Osteocyte (in vitro differentiated cells): Measurements from ENCODE around the gene CAVIN2. TPM values are rescaled to one million over a fixed set of nuclear protein-coding genes. Genes with fewer than 3 reads are reported as not detected.

ENCODE experiments used
- DNase-seq: peaks from one replicate; pipeline ENCODE4 v3.0.0; 2021; ENCODE audit warnings: mixed read lengths; ENCODE audit not compliant: unreplicated experiment; ENCODE audit errors: extremely low spot score
- H3K27ac Mint-ChIP-seq: one replicate; pipeline ENCODE4 v1.8.0; 2021; ENCODE audit warnings: mild to moderate bottlenecking, mixed read lengths; ENCODE audit not compliant: unreplicated experiment
- H3K27me3 Mint-ChIP-seq: one replicate; pipeline ENCODE4 v1.8.0; 2021; ENCODE audit warnings: mixed read lengths; ENCODE audit not compliant: unreplicated experiment
- H3K36me3 Mint-ChIP-seq: one replicate; pipeline ENCODE4 v1.8.0; 2021; ENCODE audit warnings: mixed read lengths; ENCODE audit not compliant: unreplicated experiment
- H3K4me1 Mint-ChIP-seq: one replicate; pipeline ENCODE4 v1.8.0; 2021; ENCODE audit warnings: mixed read lengths; ENCODE audit not compliant: unreplicated experiment
- H3K4me3 Mint-ChIP-seq: one replicate; pipeline ENCODE4 v1.8.0; 2021; ENCODE audit warnings: mild to moderate bottlenecking, moderate library complexity, mixed read lengths; ENCODE audit not compliant: unreplicated experiment
- H3K9me3 Mint-ChIP-seq: one replicate; pipeline ENCODE4 v1.8.0; 2021; ENCODE audit warnings: mixed read lengths; ENCODE audit not compliant: unreplicated experiment
- total RNA-seq: library from RNA; stranded (reverse); gene quantifications from 2 replicates; pipeline ENCODE4 v1.2.1, GENCODE V29; 2021
- TF ChIP-seq, protein P1 (sequence below): fragments of 200-600 bp; sonication (generic); IDR thresholded peaks from 2 replicates; pipeline ENCODE4 v1.5.0; 2021; ENCODE audit warnings: antibody characterized with exemption, mild to moderate bottlenecking, moderate library complexity

The CAVIN2 gene
- total RNA-seq, 1 donor from 2014 or later, result 5.3 TPM

DNA sequence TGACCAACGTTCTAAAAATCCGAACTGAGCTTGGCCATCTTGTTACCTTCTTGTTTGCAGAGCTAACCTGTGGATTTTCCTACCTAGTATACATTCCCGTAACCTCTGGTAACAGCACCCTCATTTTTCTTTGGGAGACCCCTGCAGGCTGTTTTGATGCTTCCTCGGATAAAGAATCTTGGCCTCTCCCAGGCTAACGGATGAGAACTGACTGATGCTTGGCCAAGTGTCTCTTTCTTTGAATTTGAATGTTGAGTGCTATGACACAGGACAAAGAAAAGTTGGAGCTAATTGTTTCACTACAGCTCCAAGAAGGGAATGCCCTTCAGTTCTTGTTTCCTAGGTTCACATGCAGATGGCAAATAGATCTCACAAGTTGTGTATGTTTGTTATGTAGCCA lies 19.3 kb upstream of the CAVIN2 start:
- H3K27ac Mint-ChIP-seq, result peak overlapping the region; percentile 97
- H3K9me3 Mint-ChIP-seq, result no peaks in the 10 kb centered on the region

GRCh38 chr2:191864628-191865374 lies 17.9 kb upstream of the CAVIN2 start:
- peak overlapping the region; percentile 16 for H3K4me3 Mint-ChIP-seq
- TF ChIP-seq, protein P1, sequence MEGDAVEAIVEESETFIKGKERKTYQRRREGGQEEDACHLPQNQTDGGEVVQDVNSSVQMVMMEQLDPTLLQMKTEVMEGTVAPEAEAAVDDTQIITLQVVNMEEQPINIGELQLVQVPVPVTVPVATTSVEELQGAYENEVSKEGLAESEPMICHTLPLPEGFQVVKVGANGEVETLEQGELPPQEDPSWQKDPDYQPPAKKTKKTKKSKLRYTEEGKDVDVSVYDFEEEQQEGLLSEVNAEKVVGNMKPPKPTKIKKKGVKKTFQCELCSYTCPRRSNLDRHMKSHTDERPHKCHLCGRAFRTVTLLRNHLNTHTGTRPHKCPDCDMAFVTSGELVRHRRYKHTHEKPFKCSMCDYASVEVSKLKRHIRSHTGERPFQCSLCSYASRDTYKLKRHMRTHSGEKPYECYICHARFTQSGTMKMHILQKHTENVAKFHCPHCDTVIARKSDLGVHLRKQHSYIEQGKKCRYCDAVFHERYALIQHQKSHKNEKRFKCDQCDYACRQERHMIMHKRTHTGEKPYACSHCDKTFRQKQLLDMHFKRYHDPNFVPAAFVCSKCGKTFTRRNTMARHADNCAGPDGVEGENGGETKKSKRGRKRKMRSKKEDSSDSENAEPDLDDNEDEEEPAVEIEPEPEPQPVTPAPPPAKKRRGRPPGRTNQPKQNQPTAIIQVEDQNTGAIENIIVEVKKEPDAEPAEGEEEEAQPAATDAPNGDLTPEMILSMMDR, result no peak
- H3K27me3 Mint-ChIP-seq, result no peaks in the 10 kb centered on the region
- H3K36me3 Mint-ChIP-seq, result peaks cover 2% of the 10 kb centered on the region
- H3K4me1 Mint-ChIP-seq, result peaks cover 68% of the 10 kb centered on the region
- DNase-seq, result no peak
- no peaks in the 10 kb centered on the region for H3K9me3 Mint-ChIP-seq
- H3K27ac Mint-ChIP-seq, result peak overlapping the region; percentile 97

More for the DNA sequence above, 19.3 kb upstream of the CAVIN2 start:
- no peak for DNase-seq
- TF ChIP-seq, protein P1, result no peak
- Mint-ChIP-seq H3K36me3 (peaks cover 2% of the 10 kb centered on the region), H3K4me3 (no peak overlapping the region), H3K4me1 (peaks cover 78% of the 10 kb centered on the region), H3K27me3 (no peaks in the 10 kb centered on the region)

DNA sequence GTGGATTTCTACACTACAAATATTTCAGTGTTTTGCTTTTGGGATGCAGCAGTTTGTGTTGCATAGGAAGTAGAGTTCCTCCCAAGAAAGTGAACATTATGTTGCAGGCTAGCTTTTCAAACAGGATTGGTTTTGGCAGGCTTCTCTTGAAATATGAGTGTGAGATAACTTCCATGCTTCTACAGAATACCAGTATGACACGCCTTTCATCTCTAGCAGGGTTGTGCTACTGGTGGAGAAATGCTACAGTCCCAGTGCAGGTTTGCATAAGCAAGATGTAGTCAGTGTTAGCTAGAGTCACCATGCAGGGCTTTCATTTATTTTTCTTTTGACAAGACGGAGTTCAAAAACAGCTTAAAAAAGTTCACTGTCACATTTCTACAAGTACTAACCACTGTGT lies 17.1 kb upstream of the CAVIN2 start:
- H3K9me3 Mint-ChIP-seq, result no peaks in the 10 kb centered on the region
- peaks cover 61% of the 10 kb centered on the region for H3K4me1 Mint-ChIP-seq
- H3K27ac Mint-ChIP-seq, result peak overlapping the region; percentile 56
- no peaks in the 10 kb centered on the region for H3K27me3 Mint-ChIP-seq
- no peak overlapping the region for H3K4me3 Mint-ChIP-seq
- no peak for DNase-seq
- peaks cover 2% of the 10 kb centered on the region for H3K36me3 Mint-ChIP-seq
- TF ChIP-seq, protein P1, result no peak

GRCh38 chr2:191862156-191862775 lies 15.4 kb upstream of the CAVIN2 start:
- H3K9me3 Mint-ChIP-seq, result peaks cover 6% of the 10 kb centered on the region
- H3K4me3 Mint-ChIP-seq, result no peak overlapping the region
- TF ChIP-seq, protein P1, result no peak
- H3K36me3 Mint-ChIP-seq, result peaks cover 2% of the 10 kb centered on the region
- no peak for DNase-seq
- H3K4me1 Mint-ChIP-seq, result peaks cover 54% of the 10 kb centered on the region
- H3K27me3 Mint-ChIP-seq, result no peaks in the 10 kb centered on the region
- peak overlapping the region; percentile 65 for H3K27ac Mint-ChIP-seq

DNA sequence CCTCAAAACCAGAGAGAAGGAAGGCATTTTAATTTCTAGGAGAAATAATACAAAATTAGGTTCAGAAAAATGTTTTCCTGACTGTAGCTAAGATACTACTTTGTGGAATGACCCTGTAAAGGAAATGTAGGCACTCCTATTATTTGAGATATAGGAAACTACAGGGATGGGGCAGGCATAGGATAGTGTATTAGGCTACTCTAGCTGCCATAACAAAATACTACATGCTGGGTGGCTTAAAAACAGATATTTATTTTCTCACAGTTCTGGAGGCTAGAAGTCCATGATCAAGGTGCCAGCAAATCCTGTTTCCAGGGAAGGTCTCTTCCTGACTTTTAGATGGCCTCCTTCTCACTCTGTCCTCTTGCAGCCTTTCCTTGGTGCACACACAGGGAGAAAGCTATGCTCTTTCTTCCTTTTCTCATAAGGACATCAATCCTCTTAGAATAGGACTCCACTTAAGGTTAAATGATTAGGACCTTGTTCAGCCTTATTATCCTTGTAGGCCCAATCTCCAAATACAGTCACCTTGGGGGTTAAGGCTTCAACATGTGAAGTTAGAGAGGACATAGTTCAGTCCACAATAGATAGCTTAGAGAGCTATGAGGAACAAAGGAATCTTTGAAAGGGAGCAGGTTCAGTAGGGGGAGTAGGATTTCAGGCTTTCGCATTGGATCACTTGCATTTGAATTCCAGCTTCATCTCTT lies 14.0 kb upstream of the CAVIN2 start:
- Mint-ChIP-seq H3K27me3 (no peaks in the 10 kb centered on the region), H3K4me3 (no peak overlapping the region), H3K4me1 (peaks cover 44% of the 10 kb centered on the region), H3K27ac (no peak overlapping the region), H3K9me3 (peaks cover 6% of the 10 kb centered on the region), H3K36me3 (peaks cover 2% of the 10 kb centered on the region)
- TF ChIP-seq, protein P1, result no peak
- DNase-seq, result no peak
